CD4-positive, alpha-beta T cell treated with Interleukin-4 for 4 hours (primary cell): ENCODE measurements around the gene PEX5L.
A peak's percentile ranks its signal among the peaks of the same experiment; 100 is the strongest.

ENCODE experiments used
- DNase-seq: peaks from one replicate; pipeline ENCODE4 v3.0.0-alpha.2; 2020

The PEX5L gene

DNA sequence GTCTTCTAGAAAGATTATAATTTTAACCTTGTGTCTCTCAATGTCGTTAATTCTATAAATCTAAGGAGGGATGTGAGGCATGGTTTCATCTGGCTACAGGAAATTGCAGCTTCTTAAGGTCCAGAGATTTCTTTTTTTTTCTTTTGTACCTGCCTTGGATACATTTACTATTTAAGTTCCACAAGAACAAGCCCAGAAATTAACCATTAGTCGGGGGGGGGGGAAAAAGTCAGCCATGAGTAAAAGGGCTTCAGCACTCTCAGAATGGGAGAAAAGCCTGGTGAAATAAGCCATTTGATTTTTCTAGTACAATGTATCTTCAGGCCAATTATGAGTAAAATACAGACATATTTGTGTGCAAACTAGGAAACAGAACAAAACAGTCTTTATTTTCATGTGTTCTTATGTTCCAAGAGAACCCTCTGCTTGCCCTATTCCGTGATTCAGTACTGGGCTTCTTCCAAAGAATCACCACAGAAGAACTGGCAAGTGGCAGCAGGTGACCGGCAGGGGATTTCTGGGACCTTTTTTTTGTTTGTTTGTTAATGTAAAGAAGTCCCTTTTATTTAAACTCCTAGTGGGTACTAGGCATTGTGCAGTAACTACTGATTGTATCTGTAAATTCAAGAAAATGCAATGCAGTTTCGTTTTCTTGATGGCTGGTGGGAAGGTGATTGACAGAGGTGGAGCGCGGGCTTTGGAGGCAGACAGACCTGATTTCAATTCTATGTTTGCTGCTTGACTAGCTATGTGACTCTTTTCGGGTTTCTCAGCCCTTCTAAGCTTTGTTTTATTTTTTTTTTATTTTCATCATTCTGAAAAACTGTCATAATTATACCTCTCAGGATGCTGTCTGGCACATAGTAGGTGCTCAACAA is 82.5 kb downstream of the PEX5L start:
- no peak for DNase-seq

GRCh38 chr3:179950840-179951239 is 85.9 kb downstream of the PEX5L start:
- no peak for DNase-seq

DNA sequence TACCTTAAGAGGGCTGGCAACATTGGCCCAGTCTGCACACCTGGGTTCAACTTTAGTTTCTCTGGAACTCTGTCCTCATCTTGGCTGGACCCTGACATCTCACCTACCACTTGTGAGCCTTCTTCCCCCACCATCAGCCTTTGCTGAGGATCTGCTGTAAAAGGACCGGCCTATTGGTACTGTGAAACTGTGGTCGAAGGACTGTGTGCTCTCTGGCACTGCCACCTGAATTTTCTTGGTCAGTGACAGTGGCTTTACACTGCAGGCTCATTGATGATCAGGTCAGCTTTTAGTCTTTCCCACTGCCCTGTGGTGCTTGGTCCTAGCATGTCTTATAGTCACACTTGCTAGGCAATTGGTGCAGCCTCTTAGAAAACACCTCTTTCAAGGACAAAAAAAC is 86.9 kb downstream of the PEX5L start:
- DNase-seq: no peak

- DNase-seq: no peak
These were observed 87.3 kb downstream of the PEX5L start for GRCh38 chr3:179949412-179949811.

- DNase-seq: no peak
These were observed 88.0 kb downstream of the PEX5L start for GRCh38 chr3:179948740-179949139.

DNA sequence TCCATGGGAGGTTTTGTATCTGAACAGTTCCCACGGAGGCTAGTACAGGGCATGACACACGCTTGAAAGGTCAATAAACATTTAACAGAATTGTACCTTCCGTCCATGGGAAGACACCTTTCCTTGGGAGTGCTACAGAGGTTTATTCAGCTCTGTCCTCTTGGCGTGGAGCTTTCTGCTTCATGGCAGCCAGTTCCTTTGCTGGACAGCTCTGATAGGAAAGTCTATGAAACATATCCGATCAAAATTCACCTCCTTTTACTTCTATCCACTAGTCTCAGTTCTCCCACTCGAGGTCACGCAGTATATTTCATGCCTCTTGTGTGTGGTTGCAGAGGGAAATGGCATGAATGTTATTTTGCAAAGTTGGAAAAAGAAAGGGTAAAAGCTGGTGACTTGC is 91.2 kb downstream of the PEX5L start:
- DNase-seq: no peak

DNA sequence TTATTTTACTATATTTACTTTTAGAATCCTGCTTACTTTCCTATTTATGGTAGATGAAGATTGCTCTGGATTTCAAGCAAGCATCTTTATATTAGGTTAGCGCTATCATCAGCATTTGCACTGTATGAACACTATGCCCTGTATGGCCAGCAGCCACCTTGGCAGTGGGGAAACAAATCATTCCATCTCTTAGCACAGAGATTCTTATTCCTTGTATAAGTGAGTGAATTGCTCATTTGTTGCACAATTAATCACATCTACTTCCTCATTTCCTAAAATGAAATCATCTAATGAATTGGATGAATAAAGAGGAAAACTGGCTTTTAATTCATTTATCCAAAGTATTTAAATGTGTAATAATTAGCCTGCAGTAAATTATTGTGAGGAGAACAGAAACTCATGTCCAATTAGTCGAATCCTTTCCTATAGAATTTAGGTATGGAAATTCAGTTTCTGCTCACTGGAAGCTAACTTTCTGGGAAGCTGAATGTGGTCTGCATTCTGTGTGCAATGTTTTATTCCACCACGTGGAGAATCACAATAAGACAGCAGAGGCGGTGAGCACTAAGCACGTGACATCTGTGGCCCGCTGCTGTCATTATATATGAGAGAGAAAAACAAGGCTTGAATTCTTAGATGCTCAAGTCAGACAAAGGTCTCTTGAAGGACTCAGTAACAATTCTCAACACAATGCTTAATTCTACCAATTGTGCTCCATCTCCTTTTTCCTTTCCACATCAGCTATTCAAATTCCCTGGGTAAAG is 93.4 kb downstream of the PEX5L start:
- DNase-seq: no peak

GRCh38 chr3:179942553-179943075 is 94.1 kb downstream of the PEX5L start:
- DNase-seq: no peak

GRCh38 chr3:179935710-179936109 is 101.0 kb downstream of the PEX5L start:
- DNase-seq: no peak

GRCh38 chr3:179933914-179934313 is 102.8 kb downstream of the PEX5L start:
- no peak for DNase-seq

DNA sequence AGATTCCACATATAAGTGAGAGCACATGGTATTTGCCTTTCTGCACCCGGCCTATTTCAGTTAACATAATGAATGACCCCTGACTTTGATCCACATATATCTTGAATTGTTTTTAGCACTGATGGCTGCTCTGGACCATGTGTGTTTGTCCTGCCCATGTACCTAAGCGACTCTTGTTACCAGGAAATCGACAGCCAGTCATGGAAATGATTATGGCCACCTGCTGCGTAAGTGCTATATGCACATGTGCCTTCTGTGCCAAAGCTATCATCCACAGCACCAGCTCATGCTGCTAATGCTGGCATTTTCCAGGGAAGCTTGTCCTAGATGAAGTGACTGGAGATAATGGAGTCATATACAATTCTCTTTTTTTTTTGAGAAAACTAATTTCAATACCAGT is 103.7 kb downstream of the PEX5L start:
- DNase-seq: no peak

DNA sequence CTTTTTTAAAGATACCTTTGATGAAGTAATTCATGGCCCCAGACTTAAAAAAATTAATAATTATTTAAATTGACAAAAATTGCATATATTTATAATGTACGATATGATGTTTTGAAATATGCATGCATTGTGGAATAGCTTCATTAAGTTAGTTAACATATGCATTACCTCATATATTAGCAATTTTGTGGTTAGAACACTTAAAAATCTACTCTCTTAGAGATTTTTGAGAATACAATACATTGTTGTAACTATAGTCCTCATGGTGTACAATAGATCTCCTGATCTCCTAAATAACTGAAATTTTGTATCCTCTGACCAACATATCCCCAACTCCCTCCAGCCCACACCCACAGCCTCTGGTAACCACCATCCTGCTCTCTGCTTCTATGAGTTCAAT is 104.1 kb downstream of the PEX5L start:
- DNase-seq: no peak

DNA sequence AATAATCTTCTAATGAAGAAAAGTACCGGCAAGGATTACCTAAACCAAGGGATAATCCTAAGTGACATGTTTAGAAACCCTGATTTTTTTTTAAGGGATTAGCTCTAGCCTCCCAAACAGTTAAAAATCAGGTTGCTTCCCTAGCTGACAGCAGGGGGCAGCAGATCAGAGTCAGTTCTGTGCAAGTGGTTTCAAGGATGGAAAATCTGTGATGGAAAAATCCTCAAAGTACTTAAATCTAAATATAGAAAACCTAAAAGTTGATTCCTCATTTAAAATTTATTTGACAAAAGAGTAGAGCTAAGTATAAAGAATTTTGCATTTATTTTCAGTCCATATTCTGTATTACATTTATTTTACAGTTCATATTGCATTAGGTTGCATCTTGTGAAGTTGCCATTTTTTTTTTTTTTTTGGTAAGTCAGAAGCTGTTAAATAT is 107.6 kb downstream of the PEX5L start:
- DNase-seq: peak; percentile 30

GRCh38 chr3:179927191-179927590 is 109.5 kb downstream of the PEX5L start:
- no peak for DNase-seq

DNA sequence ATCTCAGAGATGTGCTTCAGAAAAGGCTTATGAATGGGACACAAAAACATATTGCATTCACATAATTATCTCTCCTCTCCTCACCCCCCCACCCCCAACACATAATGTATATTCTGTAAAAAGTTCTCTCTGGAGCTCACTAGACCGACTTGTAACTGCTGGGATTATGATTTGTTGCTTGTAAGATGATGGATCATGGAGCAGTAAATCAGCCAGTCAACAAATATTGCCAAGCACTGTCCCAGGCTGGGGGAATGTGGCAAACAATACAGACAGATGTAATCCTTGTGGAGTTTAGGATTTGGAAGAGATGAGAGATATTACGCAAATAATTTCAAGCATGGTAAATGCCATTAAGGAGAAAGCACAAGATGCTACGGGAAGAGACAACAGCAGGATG is 114.8 kb downstream of the PEX5L start:
- DNase-seq: no peak

DNA sequence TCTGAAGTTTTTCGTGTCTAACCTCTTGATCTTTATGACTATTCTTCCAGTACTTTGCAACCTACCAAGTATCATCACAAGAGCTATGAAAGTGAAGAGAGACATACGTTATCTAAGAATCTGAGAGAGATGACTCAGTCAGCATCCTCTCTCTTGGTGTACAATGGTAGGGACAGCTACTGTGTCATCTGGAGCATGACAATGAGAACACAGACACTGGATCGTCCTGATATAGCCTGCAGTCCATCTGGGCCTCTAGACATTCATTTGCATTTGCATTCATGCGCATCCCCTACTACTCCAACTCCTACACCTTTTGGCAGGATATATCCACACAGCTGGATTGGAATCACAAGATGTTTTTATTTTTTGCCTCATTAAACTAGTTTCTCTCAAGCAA is 115.2 kb downstream of the PEX5L start:
- DNase-seq: no peak

- no peak for DNase-seq
These were observed 128.8 kb downstream of the PEX5L start for GRCh38 chr3:179907784-179908482.

- no peak for DNase-seq
These were observed 134.7 kb downstream of the PEX5L start for GRCh38 chr3:179902061-179902460.

DNA sequence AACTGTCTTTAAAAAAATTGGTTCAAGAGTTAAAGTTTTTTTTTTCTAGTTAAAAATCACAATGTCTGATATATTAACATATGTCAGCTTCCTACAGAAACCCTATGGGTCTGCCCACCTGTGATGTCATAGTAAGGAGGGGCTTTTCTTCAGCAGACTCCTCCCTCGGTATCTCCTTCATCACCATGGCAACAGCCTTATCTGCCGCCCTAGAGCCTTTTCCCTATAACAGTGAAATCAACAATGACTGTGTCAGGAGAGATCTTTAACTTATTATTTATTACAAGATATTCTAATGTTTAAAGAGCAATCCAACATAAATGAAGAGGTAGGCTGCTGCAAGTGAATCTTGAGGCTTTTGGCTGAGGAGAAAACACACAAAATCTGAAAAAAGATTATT is 138.7 kb downstream of the PEX5L start:
- peak; percentile 15 for DNase-seq

DNA sequence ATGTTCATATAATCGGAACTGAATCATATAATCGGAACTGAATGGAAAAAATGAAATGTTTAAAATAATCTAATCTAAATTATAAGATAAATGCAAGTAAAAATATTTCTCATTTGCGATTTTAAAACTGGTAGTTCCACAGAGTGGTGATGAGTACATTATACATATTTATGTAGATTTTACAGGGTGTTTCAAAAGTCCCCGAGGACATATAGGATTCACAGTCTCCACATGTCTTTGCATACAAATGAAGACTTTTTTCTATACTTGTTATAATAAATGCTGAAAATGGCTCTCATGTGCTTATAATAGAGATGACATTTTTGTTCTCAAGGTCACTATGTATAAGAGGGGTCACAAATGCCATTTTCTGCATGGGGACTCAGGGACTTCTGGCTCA is 139.5 kb downstream of the PEX5L start:
- no peak for DNase-seq

GRCh38 chr3:179896507-179896906 is 140.2 kb downstream of the PEX5L start:
- no peak for DNase-seq

- DNase-seq: no peak
These were observed 141.4 kb downstream of the PEX5L start for GRCh38 chr3:179895330-179895729.

DNA sequence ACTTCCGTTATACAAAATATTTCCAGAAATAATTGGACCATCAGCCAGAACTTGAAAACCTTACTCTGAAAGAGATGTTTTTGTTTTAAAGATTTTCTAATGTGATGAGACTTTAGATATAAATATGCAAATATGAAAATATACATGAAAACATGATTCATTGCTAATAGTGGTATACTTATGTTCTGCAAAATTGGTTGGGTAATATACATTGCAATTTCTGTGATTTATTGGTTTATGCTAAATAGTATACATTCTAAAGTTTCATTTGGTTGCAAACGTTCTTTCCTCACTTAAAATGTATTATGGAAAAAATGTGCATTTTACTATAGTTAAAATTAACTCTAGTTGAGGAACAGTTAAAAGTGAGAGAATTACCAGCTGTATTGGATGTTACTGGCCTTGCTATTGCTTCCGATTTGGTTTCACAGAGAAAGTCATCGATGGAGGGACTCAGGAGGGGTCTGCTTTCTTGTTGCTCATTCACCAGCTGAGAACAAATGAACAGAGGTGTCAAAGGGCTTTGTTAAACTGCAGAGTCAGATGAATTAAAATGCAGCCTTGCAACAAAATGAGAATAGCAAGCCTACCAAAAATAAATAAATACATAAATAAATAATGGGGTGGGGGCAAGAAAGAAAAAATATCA is 149.3 kb downstream of the PEX5L start:
- DNase-seq: no peak
